ENCODE data around the gene MYO19.
"Not testable (repeated sequence)": the region's sequence is repeated elsewhere in the genome, so short reads cannot be mapped to it uniquely, and the experiment has no call there.

MYO19 gene

GRCh38 chr17:36496018-36496789 lies 38.5 kb downstream of the MYO19 start:
- no peak for DNase-seq

- no peak for DNase-seq
Observed at GRCh38 chr17:36495076-36495578, 39.5 kb downstream of the MYO19 start.

- no peak for DNase-seq
Observed at GRCh38 chr17:36494674-36495073, 40.0 kb downstream of the MYO19 start.

GRCh38 chr17:36493956-36494355 lies 40.7 kb downstream of the MYO19 start:
- DNase-seq, result no peak

GRCh38 chr17:36486204-36487194 lies 48.2 kb downstream of the MYO19 start, which contains the start of gene ZNHIT3:
ZNHIT3 (plus strand) TSS chr17:36486681; CDS start chr17:36486700, 19 bp downstream.
- DNase-seq, result peak; percentile 93 to 95

GRCh38 chr17:36485805-36486203 lies 48.9 kb downstream of the MYO19 start:
- DNase-seq, result no peak

GRCh38 chr17:36485027-36485426 lies 49.6 kb downstream of the MYO19 start:
- DNase-seq, result no peak

- DNase-seq, result not testable (repeated sequence)
Observed at GRCh38 chr17:36484021-36484420, 50.6 kb downstream of the MYO19 start.

- DNase-seq, result peak; percentile 55 to 89
Observed at GRCh38 chr17:36482611-36483504, 51.8 kb downstream of the MYO19 start.

- no peak for DNase-seq
Observed at GRCh38 chr17:36481829-36482228, 52.8 kb downstream of the MYO19 start.

GRCh38 chr17:36475346-36475970 lies 59.2 kb downstream of the MYO19 start:
- peak in 1 of 2 experiments; percentile 24 for DNase-seq

GRCh38 chr17:36474571-36474970 lies 60.1 kb downstream of the MYO19 start:
- no peak for DNase-seq

GRCh38 chr17:36470499-36470898 lies 64.2 kb downstream of the MYO19 start:
- no peak for DNase-seq

GRCh38 chr17:36469733-36470132 lies 64.9 kb downstream of the MYO19 start:
- DNase-seq, result no peak

- DNase-seq, result peak; percentile 86 to 93
Observed at GRCh38 chr17:36468903-36469635, 65.6 kb downstream of the MYO19 start.

GRCh38 chr17:36464765-36465088 lies 69.9 kb downstream of the MYO19 start:
- no peak for DNase-seq

GRCh38 chr17:36463916-36464764 lies 70.5 kb downstream of the MYO19 start:
- peak in 1 of 2 experiments; percentile 22 for DNase-seq

- no peak for DNase-seq
Observed at GRCh38 chr17:36461330-36462110, 73.1 kb downstream of the MYO19 start.

- DNase-seq, result no peak
Observed at GRCh38 chr17:36460265-36460937, 74.3 kb downstream of the MYO19 start.
